Loucy (cell line): Measurements from ENCODE around the gene MAML3.

Source experiments
- CTCF ChIP-seq: fragments of 200-600 bp; sonication (generic); conservative IDR thresholded peaks from 2 replicates; pipeline ENCODE4 v1.5.1; 2014; ENCODE audit warnings: mild to moderate bottlenecking, antibody characterized with exemption, low read length
- EZH2phosphoT487 ChIP-seq: fragments of 200-600 bp; IDR thresholded peaks from 2 replicates; pipeline ENCODE4 v1.6.1; 2018; ENCODE audit warnings: antibody characterized with exemption, mild to moderate bottlenecking, moderate library complexity, borderline replicate concordance

- no peak for TF ChIP-seq CTCF
- no peak for TF ChIP-seq EZH2phosphoT487
Observed at GRCh38 chr4:139962130-139962684, 191.8 kb downstream of the MAML3 start.
